Fibroblast of lung (primary cell): ENCODE measurements around the gene SAPCD2.

Source experiments
- EZH2 ChIP-seq: IDR thresholded peaks from 2 replicates; pipeline ENCODE4 v1.5.1; 2012; ENCODE audit warnings: low read length, control low read depth, mild to moderate bottlenecking; ENCODE audit errors: missing control alignments
- TF ChIP-seq, protein P1 (sequence below), 2 donors: IDR thresholded peaks in 1 of 2; conservative IDR thresholded peaks in 1 of 2; 1 replicate in 1 of 2; 2 replicates in 1 of 2; pipeline ENCODE4 v1.5.1; 2011 to 2012; ENCODE audit warnings: low read length in 2 of 2, control low read depth in 1 of 2, inconsistent platforms in 1 of 2, low read depth in 1 of 2, mild to moderate bottlenecking in 1 of 2

DNA sequence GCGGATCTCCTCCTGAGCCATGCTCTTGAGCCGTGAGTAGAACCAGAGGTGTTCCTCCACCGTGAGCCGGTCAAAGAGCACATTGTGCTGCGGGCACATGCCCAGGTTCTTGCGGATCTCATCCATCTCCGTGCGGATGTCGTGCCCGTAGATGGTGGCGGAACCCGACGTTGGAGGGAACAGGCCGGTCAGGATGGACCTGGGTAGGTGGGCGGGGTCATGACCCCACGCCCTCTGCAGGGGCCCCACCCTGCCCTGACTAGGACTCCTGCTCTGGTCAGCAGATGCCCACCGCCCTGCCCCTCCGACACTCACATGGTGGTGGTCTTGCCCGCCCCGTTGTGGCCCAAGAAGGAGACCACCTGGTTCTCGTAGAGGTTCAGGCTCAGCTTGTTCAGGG lies 54.4 kb downstream of the SAPCD2 start:
- no peak for TF ChIP-seq EZH2
- TF ChIP-seq, protein P1, sequence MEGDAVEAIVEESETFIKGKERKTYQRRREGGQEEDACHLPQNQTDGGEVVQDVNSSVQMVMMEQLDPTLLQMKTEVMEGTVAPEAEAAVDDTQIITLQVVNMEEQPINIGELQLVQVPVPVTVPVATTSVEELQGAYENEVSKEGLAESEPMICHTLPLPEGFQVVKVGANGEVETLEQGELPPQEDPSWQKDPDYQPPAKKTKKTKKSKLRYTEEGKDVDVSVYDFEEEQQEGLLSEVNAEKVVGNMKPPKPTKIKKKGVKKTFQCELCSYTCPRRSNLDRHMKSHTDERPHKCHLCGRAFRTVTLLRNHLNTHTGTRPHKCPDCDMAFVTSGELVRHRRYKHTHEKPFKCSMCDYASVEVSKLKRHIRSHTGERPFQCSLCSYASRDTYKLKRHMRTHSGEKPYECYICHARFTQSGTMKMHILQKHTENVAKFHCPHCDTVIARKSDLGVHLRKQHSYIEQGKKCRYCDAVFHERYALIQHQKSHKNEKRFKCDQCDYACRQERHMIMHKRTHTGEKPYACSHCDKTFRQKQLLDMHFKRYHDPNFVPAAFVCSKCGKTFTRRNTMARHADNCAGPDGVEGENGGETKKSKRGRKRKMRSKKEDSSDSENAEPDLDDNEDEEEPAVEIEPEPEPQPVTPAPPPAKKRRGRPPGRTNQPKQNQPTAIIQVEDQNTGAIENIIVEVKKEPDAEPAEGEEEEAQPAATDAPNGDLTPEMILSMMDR (conservative IDR thresholded peaks at IDR 0.05 in 1 of 2, IDR thresholded peaks at IDR 0.05 in 1 of 2; ENCODE audit: low read depth in 1 of 2, low read length in 2 of 2) = no peak
